HL-60 (cell line): ENCODE results near the gene CLEC4F.

Experiments used
- CTCF ChIP-seq: IDR thresholded peaks from one replicate; pipeline ENCODE4 v1.5.1; 2011; ENCODE audit warnings: low read length, control low read depth, inconsistent platforms; ENCODE audit not compliant: insufficient read depth
- GABPA ChIP-seq: IDR thresholded peaks from 2 replicates; pipeline ENCODE4 v1.6.1; 2012; ENCODE audit warnings: low read depth
- POLR2AphosphoS5 ChIP-seq: IDR thresholded peaks from 2 replicates; pipeline ENCODE4 v1.6.1; 2012; ENCODE audit warnings: low read depth
- REST ChIP-seq: IDR thresholded peaks from 2 replicates; pipeline ENCODE4 v1.6.1; 2012; ENCODE audit warnings: low read depth; ENCODE audit not compliant: insufficient replicate concordance

GRCh38 chr2:70806620-70807019 lies 13.8 kb downstream of the CLEC4F start:
- TF ChIP-seq CTCF = no peak
- no peak for TF ChIP-seq REST
- no peak for TF ChIP-seq POLR2AphosphoS5
- no peak for TF ChIP-seq GABPA
